ENCODE results near the gene SHISAL1. TPM values are rescaled to one million over a fixed set of nuclear protein-coding genes. Genes with fewer than 3 reads are reported as not detected.

SHISAL1 gene
- total RNA-seq, 2 experiments from 2014 or later: not detected

DNA sequence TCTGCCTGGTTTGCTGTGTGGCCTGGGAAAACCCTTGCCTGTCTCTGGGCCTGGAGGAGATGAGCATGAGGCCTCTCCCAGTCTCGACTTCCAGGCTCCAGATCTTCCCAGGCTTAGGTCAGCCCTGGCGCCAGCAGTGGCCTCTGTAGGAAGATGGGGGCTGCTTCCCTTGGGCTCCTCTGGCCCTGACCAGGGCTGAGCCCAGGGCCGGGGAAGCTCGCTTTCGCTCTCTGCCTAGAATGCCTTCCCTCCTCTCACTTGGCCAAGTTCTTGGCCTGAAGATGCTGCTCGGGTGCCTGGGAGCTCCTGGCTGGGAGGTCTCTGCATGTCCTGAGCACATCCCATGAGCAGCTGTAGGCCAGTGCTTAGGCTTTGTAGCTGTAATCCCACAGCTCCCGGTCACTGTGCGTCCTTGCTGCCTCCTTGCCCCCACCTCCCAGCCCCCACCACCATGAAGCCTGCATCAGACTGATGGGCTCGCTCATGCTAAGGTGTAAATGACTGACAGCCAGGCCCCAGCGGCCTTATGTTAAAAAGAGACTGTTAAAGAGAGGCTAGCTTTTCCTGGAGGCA, 25.5 kb downstream of the SHISAL1 start:
- ATAC-seq (ENCODE audit: poor library complexity) (no peak), DNase-seq (no peak)
- no peak overlapping the region for H3K4me3 Mint-ChIP-seq
- H3K4me3 ChIP-seq (ENCODE audit: low read length): no peak overlapping the region
- H3K27me3 Mint-ChIP-seq: no peaks in the 10 kb centered on the region
- no peaks in the 10 kb centered on the region for H3K9me3 Mint-ChIP-seq
- ChIA-PET POLR2A (no interaction called here), CTCF (no interaction called here)
- H3K27ac ChIP-seq (ENCODE audit: low read depth in 1 of 2, low read length in 2 of 2): no peak overlapping the region
- H3K27ac Mint-ChIP-seq: no peak overlapping the region
- no peaks in the 10 kb centered on the region for H3K4me1 ChIP-seq (ENCODE audit: insufficient read depth, low read length)
- no peaks in the 10 kb centered on the region for H3K36me3 ChIP-seq (ENCODE audit: insufficient read depth, low read length)
- no peaks in the 10 kb centered on the region for H3K27me3 ChIP-seq (ENCODE audit: control insufficient read depth in 1 of 2, insufficient read depth in 2 of 2, low read length in 2 of 2)
- intact Hi-C loops (cut with DNase I, micrococcal nuclease): no loop called here
- no peaks in the 10 kb centered on the region for H3K4me1 Mint-ChIP-seq (ENCODE audit: low read depth)
- TF ChIP-seq, protein P1, sequence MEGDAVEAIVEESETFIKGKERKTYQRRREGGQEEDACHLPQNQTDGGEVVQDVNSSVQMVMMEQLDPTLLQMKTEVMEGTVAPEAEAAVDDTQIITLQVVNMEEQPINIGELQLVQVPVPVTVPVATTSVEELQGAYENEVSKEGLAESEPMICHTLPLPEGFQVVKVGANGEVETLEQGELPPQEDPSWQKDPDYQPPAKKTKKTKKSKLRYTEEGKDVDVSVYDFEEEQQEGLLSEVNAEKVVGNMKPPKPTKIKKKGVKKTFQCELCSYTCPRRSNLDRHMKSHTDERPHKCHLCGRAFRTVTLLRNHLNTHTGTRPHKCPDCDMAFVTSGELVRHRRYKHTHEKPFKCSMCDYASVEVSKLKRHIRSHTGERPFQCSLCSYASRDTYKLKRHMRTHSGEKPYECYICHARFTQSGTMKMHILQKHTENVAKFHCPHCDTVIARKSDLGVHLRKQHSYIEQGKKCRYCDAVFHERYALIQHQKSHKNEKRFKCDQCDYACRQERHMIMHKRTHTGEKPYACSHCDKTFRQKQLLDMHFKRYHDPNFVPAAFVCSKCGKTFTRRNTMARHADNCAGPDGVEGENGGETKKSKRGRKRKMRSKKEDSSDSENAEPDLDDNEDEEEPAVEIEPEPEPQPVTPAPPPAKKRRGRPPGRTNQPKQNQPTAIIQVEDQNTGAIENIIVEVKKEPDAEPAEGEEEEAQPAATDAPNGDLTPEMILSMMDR (IDR thresholded peaks at IDR 0.05): no peak
- H3K36me3 Mint-ChIP-seq (ENCODE audit: low read depth): no peaks in the 10 kb centered on the region
- no peaks in the 10 kb centered on the region for H3K9me3 ChIP-seq (ENCODE audit: control insufficient read depth in 1 of 2, insufficient read depth in 1 of 2, low read length in 2 of 2)

DNA sequence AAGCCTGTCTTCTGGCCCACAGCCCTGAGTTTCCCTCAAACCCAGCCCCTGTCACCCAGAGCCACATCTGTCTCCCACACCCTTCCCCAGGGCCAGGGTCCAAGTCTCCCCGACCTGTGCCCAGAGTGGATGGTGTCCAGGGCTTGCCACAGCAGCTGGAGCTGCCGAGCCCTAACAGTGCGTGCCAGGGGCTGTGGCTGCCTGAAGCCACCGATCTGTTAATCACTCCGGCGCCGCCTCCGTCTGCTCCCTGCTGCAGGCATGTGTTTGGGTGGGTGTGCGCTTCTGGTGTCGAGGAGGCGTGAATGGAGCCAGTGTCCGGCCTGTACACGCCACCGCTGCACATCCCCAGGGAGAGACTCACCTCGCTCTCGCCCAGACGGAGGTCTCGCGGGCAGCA, 26.1 kb downstream of the SHISAL1 start:
- CTCF ChIA-PET: no interaction called here
- ATAC-seq (ENCODE audit: poor library complexity): no peak
- no peaks in the 10 kb centered on the region for H3K9me3 ChIP-seq (ENCODE audit: control insufficient read depth in 1 of 2, insufficient read depth in 1 of 2, low read length in 2 of 2)

DNA sequence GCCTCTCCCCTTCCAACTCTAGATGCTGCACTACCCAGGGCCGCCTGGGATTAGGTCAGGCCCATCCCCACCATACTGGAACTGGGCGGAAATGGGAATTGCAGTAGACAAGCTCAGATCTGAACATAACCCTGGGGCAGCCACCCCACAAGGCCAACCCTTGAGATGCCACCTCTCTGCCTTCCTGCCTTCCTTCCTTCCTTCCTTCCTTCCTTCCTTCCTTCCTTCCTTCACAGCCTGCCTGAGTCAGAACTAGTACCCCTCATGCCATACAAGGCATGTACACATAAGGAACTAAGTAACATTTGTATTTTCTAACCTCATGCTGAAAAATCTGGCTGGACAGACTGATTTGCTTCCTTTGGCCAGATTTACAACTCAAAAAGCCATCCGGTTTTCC, 28.0 kb downstream of the SHISAL1 start:
- no peaks in the 10 kb centered on the region for H3K27me3 ChIP-seq (ENCODE audit: control insufficient read depth in 1 of 2, insufficient read depth in 2 of 2, low read length in 2 of 2)
- Mint-ChIP-seq H3K4me3 (no peak overlapping the region), H3K36me3 (ENCODE audit: low read depth) (no peaks in the 10 kb centered on the region), H3K27me3 (peaks cover 12% of the 10 kb centered on the region), H3K27ac (no peak overlapping the region), H3K9me3 (no peaks in the 10 kb centered on the region), H3K4me1 (ENCODE audit: low read depth) (no peaks in the 10 kb centered on the region)
- H3K36me3 ChIP-seq (ENCODE audit: insufficient read depth, low read length): no peaks in the 10 kb centered on the region
- intact Hi-C loops (cut with DNase I, micrococcal nuclease): no loop called here
- TF ChIP-seq, protein P1 (IDR thresholded peaks at IDR 0.05): no peak
- no peak for DNase-seq
- ATAC-seq (ENCODE audit: poor library complexity): no peak
- no peaks in the 10 kb centered on the region for H3K9me3 ChIP-seq (ENCODE audit: control insufficient read depth in 1 of 2, insufficient read depth in 1 of 2, low read length in 2 of 2)
- POLR2A ChIA-PET: no interaction called here
- H3K4me1 ChIP-seq (ENCODE audit: insufficient read depth, low read length): no peaks in the 10 kb centered on the region
- CTCF ChIA-PET: no interaction called here
- H3K4me3 ChIP-seq (ENCODE audit: low read length): no peak overlapping the region
- no peak overlapping the region for H3K27ac ChIP-seq (ENCODE audit: low read depth in 1 of 2, low read length in 2 of 2)

More for the DNA sequence above, 26.1 kb downstream of the SHISAL1 start:
- H3K27me3 Mint-ChIP-seq: no peaks in the 10 kb centered on the region
- POLR2A ChIA-PET: no interaction called here
- H3K4me1 Mint-ChIP-seq (ENCODE audit: low read depth): no peaks in the 10 kb centered on the region
- H3K4me3 ChIP-seq (ENCODE audit: low read length): no peak overlapping the region
- H3K9me3 Mint-ChIP-seq: no peaks in the 10 kb centered on the region
- TF ChIP-seq, protein P1 (IDR thresholded peaks at IDR 0.05): no peak
- H3K4me3 Mint-ChIP-seq: no peak overlapping the region
- no peaks in the 10 kb centered on the region for H3K27me3 ChIP-seq (ENCODE audit: control insufficient read depth in 1 of 2, insufficient read depth in 2 of 2, low read length in 2 of 2)
- H3K36me3 ChIP-seq (ENCODE audit: insufficient read depth, low read length): no peaks in the 10 kb centered on the region
- no peak overlapping the region for H3K27ac Mint-ChIP-seq
- intact Hi-C loops (cut with DNase I, micrococcal nuclease): no loop called here
- H3K36me3 Mint-ChIP-seq (ENCODE audit: low read depth): no peaks in the 10 kb centered on the region
- no peak for DNase-seq
- H3K27ac ChIP-seq (ENCODE audit: low read depth in 1 of 2, low read length in 2 of 2): no peak overlapping the region
- no peaks in the 10 kb centered on the region for H3K4me1 ChIP-seq (ENCODE audit: insufficient read depth, low read length)
